DND-41 (cell line): ENCODE measurements around the gene PTPRN2.

ENCODE experiments used
- ATAC-seq: fragments of 200-7000 bp; cut with Tn5 transposase; 3 replicates; pipeline ENCODE4 v1.9.1; 2021; ENCODE audit warnings: low read depth; ENCODE audit not compliant: insufficient read depth
- DNase-seq: peaks from one replicate; pipeline ENCODE4 v3.0.0-alpha.2; 2020
- H2AFZ ChIP-seq: 2 replicates; pipeline ENCODE4 v1.6.0; 2012; ENCODE audit warnings: low read depth, low read length
- H3K27ac ChIP-seq: 2 replicates; pipeline ENCODE4 v1.5.1; 2012; ENCODE audit warnings: low read length, inconsistent platforms
- H3K27me3 ChIP-seq: fragments of 200-600 bp; sonication (generic); 2 replicates; pipeline ENCODE4 v1.6.0; 2012; ENCODE audit warnings: low read length, mild to moderate bottlenecking, inconsistent platforms; ENCODE audit not compliant: insufficient read depth, poor library complexity
- H3K36me3 ChIP-seq: 2 replicates; pipeline ENCODE4 v1.5.1; 2012; ENCODE audit warnings: low read length, inconsistent platforms; ENCODE audit not compliant: insufficient read depth
- H3K4me1 ChIP-seq: 2 replicates; pipeline ENCODE4 v1.5.1; 2012; ENCODE audit warnings: mild to moderate bottlenecking, low read length; ENCODE audit not compliant: insufficient read depth
- H3K4me2 ChIP-seq: 2 replicates; pipeline ENCODE4 v1.6.0; 2012; ENCODE audit warnings: mild to moderate bottlenecking, moderate library complexity, low read length, inconsistent platforms; ENCODE audit not compliant: insufficient read depth
- H3K4me3 ChIP-seq, 2 experiments: fragments of 200-600 bp in 1 of 2; shearing (Covaris generic) in 1 of 2; 2 replicates each; pipeline ENCODE4 v1.5.1; 2012 to 2016; ENCODE audit warnings: inconsistent platforms in 2 of 2, low read length in 2 of 2, mild to moderate bottlenecking in 2 of 2, low read depth in 1 of 2, moderate library complexity in 1 of 2
- H3K79me2 ChIP-seq: 2 replicates; pipeline ENCODE4 v1.6.0; 2012; ENCODE audit warnings: low read length, inconsistent platforms; ENCODE audit not compliant: insufficient read depth
- H3K9ac ChIP-seq: 2 replicates; pipeline ENCODE4 v1.6.0; 2012; ENCODE audit warnings: low read depth, mild to moderate bottlenecking, inconsistent platforms, low read length, moderate library complexity
- H3K9me3 ChIP-seq: 2 replicates; pipeline ENCODE4 v1.5.1; 2012; ENCODE audit warnings: low read length, moderate library complexity, mild to moderate bottlenecking, inconsistent platforms; ENCODE audit not compliant: insufficient read depth, severe bottlenecking
- H4K20me1 ChIP-seq: 2 replicates; pipeline ENCODE4 v1.6.0; 2012; ENCODE audit warnings: low read length; ENCODE audit not compliant: insufficient read depth
- CTCF ChIP-seq: IDR thresholded peaks from 2 replicates; pipeline ENCODE4 v1.5.1; 2012; ENCODE audit warnings: borderline replicate concordance, low read length, moderate library complexity, mild to moderate bottlenecking; ENCODE audit not compliant: poor library complexity, severe bottlenecking; ENCODE audit errors: extremely low read depth
- EZH2 ChIP-seq: IDR thresholded peaks from 3 replicates; pipeline ENCODE4 v1.6.1; 2012; ENCODE audit warnings: borderline replicate concordance, low read depth, mild to moderate bottlenecking, moderate library complexity, low read length, inconsistent platforms; ENCODE audit not compliant: severe bottlenecking

PTPRN2 gene

GRCh38 chr7:157570531-157571200 is 1017.0 kb downstream of the PTPRN2 start:
- DNase-seq = no peak
- H3K4me1 ChIP-seq = no peaks in the 10 kb centered on the region
- ATAC-seq = no peak
- no peaks in the 10 kb centered on the region for H4K20me1 ChIP-seq
- H3K36me3 ChIP-seq = peaks cover 94% of the 10 kb centered on the region
- H2AFZ ChIP-seq = no peak overlapping the region
- no peak overlapping the region for H3K9ac ChIP-seq
- no peaks in the 10 kb centered on the region for H3K27me3 ChIP-seq
- H3K4me3 ChIP-seq = no peak overlapping the region
- H3K79me2 ChIP-seq = no peaks in the 10 kb centered on the region; the same call in 1 of the 2 replicates
- no peaks in the 10 kb centered on the region for H3K9me3 ChIP-seq
- TF ChIP-seq CTCF = no peak
- no peak for TF ChIP-seq EZH2
- no peak overlapping the region for H3K27ac ChIP-seq
- no peak overlapping the region for H3K4me2 ChIP-seq

GRCh38 chr7:157569967-157570366 is 1017.7 kb downstream of the PTPRN2 start:
- H3K4me3 ChIP-seq = no peak overlapping the region
- no peak overlapping the region for H3K27ac ChIP-seq
- no peak for DNase-seq
- ATAC-seq = no peak
- no peak overlapping the region for H2AFZ ChIP-seq
- H3K27me3 ChIP-seq = no peaks in the 10 kb centered on the region
- no peaks in the 10 kb centered on the region for H3K9me3 ChIP-seq
- H3K36me3 ChIP-seq = peaks cover 94% of the 10 kb centered on the region
- H3K4me1 ChIP-seq = no peaks in the 10 kb centered on the region
- no peak overlapping the region for H3K4me2 ChIP-seq
- no peak overlapping the region for H3K9ac ChIP-seq
- no peaks in the 10 kb centered on the region; the same call in 1 of the 2 replicates for H3K79me2 ChIP-seq
- TF ChIP-seq CTCF (no peak), EZH2 (no peak)
- no peaks in the 10 kb centered on the region for H4K20me1 ChIP-seq

- H3K27me3 ChIP-seq = no peaks in the 10 kb centered on the region
- no peak for ATAC-seq
- no peak overlapping the region for H2AFZ ChIP-seq
- H4K20me1 ChIP-seq = no peaks in the 10 kb centered on the region
- H3K36me3 ChIP-seq = peaks cover 89% of the 10 kb centered on the region
- no peak overlapping the region for H3K27ac ChIP-seq
- DNase-seq = no peak
- no peak overlapping the region for H3K4me3 ChIP-seq
- H3K79me2 ChIP-seq = no peaks in the 10 kb centered on the region; the same call in 1 of the 2 replicates
- H3K9me3 ChIP-seq = no peaks in the 10 kb centered on the region
- no peak for TF ChIP-seq CTCF
- no peak for TF ChIP-seq EZH2
- H3K4me1 ChIP-seq = no peaks in the 10 kb centered on the region
- no peak overlapping the region for H3K4me2 ChIP-seq
- no peak overlapping the region for H3K9ac ChIP-seq
Observed at GRCh38 chr7:157568770-157569584, 1018.6 kb downstream of the PTPRN2 start.
